Activated T-cell treated with anti-CD3 and anti-CD28 coated beads, Interleukin-2, amount 50 U/mL, for 72 hours (primary cell): ENCODE data around the gene SLC44A3. TPM values are rescaled to one million over a fixed set of nuclear protein-coding genes. Genes with fewer than 3 reads are reported as not detected.

Experiments
- ATAC-seq, 2 donors: fragments of 150-1000 bp; cut with Tn5 transposase; replicated peaks in 1 of 2; 2 replicates each; pipeline ENCODE4 v1.10.0; 2021; ENCODE audit warnings: moderate library complexity in 2 of 2, mild to moderate bottlenecking in 1 of 2
- DNase-seq, 2 donors: peaks; one replicate each; pipeline ENCODE4 v3.0.0; 2021 to 2022; ENCODE audit warnings: mixed read lengths in 1 of 2
- H3K27ac Mint-ChIP-seq: one replicate; pipeline ENCODE4 v1.8.0; 2022; ENCODE audit warnings: mild to moderate bottlenecking, moderate library complexity, mixed read lengths
- H3K27me3 Mint-ChIP-seq: one replicate; pipeline ENCODE4 v1.8.0; 2022; ENCODE audit warnings: low read depth, mixed read lengths
- H3K36me3 Mint-ChIP-seq, 2 donors: one replicate each; pipeline ENCODE4 v1.8.0; 2022; ENCODE audit warnings: mixed read lengths in 2 of 2, mild to moderate bottlenecking in 1 of 2; ENCODE audit not compliant: insufficient read depth in 2 of 2
- H3K4me1 Mint-ChIP-seq: one replicate; pipeline ENCODE4 v1.8.0; 2022; ENCODE audit warnings: low read depth, mixed read lengths
- H3K4me3 Mint-ChIP-seq, 2 donors: one replicate each; pipeline ENCODE4 v1.8.0; 2022; ENCODE audit warnings: mild to moderate bottlenecking in 2 of 2, mixed read lengths in 2 of 2, moderate library complexity in 2 of 2
- H3K9me3 Mint-ChIP-seq, 2 donors: one replicate each; pipeline ENCODE4 v1.8.0; 2022; ENCODE audit warnings: mixed read lengths in 2 of 2
- total RNA-seq, 2 donors: library from RNA; stranded (reverse); gene quantifications; one replicate each; pipeline ENCODE4 v1.2.3, GENCODE V29; 2022

Gene SLC44A3
- total RNA-seq, 2 donors from 2014 or later = not detected

GRCh38 chr1:94894630-94895029, 74.5 kb downstream of the SLC44A3 start:
- Mint-ChIP-seq H3K36me3 (no peaks in the 10 kb centered on the region), H3K4me1 (no peaks in the 10 kb centered on the region), H3K27me3 (no peaks in the 10 kb centered on the region), H3K9me3 (no peaks in the 10 kb centered on the region), H3K4me3 (no peak overlapping the region), H3K27ac (no peak overlapping the region)
- no peak for ATAC-seq
- no peak for DNase-seq

DNA sequence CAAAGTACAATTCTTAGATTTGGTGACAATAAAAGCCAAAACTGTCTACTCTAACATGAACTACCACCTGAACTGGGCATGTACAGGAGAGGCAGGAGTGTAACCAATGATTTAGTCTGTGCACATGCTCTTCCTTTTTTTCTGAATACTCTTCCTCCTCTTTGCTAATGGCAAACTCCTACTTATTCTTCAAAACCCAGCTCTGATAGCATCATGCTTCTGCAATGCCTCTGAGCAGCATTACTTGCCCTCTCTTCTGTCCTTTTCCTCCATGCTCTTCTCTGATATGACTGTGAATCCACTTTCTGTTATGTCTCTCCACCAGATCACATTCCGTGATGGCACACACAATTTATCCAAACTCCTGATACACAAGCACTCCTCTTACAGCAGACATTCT, 75.4 kb downstream of the SLC44A3 start:
- no peak overlapping the region for H3K27ac Mint-ChIP-seq
- no peaks in the 10 kb centered on the region for H3K9me3 Mint-ChIP-seq
- no peaks in the 10 kb centered on the region for H3K36me3 Mint-ChIP-seq

GRCh38 chr1:94898491-94899385, 78.6 kb downstream of the SLC44A3 start:
- no peak for DNase-seq
- H3K27me3 Mint-ChIP-seq = no peaks in the 10 kb centered on the region
- no peaks in the 10 kb centered on the region for H3K4me1 Mint-ChIP-seq
- ATAC-seq = no peak
- H3K9me3 Mint-ChIP-seq = no peaks in the 10 kb centered on the region
- no peaks in the 10 kb centered on the region for H3K36me3 Mint-ChIP-seq
- no peak overlapping the region for H3K27ac Mint-ChIP-seq
- no peak overlapping the region for H3K4me3 Mint-ChIP-seq

More for the DNA sequence above, 75.4 kb downstream of the SLC44A3 start:
- ATAC-seq = no peak
- Mint-ChIP-seq H3K4me3 (no peak overlapping the region), H3K27me3 (no peaks in the 10 kb centered on the region), H3K4me1 (no peaks in the 10 kb centered on the region)
- no peak for DNase-seq

DNA sequence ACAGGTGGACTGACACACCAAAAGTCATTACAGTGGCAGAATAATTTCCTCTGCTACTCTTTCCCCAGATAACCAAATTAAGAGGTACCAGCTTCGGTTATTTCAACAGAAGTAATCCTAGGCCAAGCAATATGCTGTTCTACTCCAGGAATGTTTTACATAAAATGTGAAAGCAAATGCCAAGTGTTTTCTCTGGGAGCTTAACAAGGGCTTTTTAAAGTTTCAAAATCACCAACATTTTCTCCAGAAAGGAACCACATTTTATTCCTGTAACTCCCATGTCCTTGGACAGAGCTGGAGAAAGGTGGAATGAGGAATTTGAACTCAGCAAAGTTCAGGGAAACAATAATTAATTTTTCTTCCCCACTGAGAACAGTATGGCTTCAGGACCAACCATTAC, 79.6 kb downstream of the SLC44A3 start:
- H3K4me1 Mint-ChIP-seq = no peaks in the 10 kb centered on the region
- no peaks in the 10 kb centered on the region for H3K9me3 Mint-ChIP-seq
- no peaks in the 10 kb centered on the region for H3K27me3 Mint-ChIP-seq
- H3K27ac Mint-ChIP-seq = no peak overlapping the region
- no peak for DNase-seq
- no peak overlapping the region for H3K4me3 Mint-ChIP-seq
- no peak for ATAC-seq
- no peaks in the 10 kb centered on the region for H3K36me3 Mint-ChIP-seq

DNA sequence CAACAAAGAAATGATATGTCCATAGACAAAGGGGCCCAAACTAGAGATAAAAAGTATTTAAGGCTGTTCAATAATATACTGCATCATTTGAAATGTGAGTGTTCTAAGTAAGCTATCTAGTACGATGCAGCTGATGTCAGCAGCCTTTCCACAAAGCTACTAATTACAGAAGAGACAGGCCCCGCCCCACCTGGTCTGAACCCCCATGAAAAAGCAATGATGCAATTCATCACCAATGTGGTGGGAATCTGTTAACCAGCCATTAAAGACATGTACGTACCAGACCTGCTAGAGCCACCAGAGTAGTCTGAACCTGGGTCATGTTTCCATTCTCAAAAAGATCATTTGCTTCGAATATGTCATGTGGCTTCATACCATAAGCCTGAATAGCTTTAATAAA, 81.7 kb downstream of the SLC44A3 start:
- H3K4me1 Mint-ChIP-seq = no peaks in the 10 kb centered on the region
- ATAC-seq = no peak
- no peaks in the 10 kb centered on the region for H3K27me3 Mint-ChIP-seq
- no peak for DNase-seq
- no peak overlapping the region for H3K4me3 Mint-ChIP-seq
- no peak overlapping the region for H3K27ac Mint-ChIP-seq
- H3K36me3 Mint-ChIP-seq = no peaks in the 10 kb centered on the region
- no peaks in the 10 kb centered on the region for H3K9me3 Mint-ChIP-seq

GRCh38 chr1:94903280-94904009, 83.3 kb downstream of the SLC44A3 start:
- ATAC-seq = no peak
- no peak overlapping the region for H3K27ac Mint-ChIP-seq
- H3K9me3 Mint-ChIP-seq = no peaks in the 10 kb centered on the region
- no peak for DNase-seq
- no peaks in the 10 kb centered on the region for H3K4me1 Mint-ChIP-seq
- H3K27me3 Mint-ChIP-seq = no peaks in the 10 kb centered on the region
- no peaks in the 10 kb centered on the region for H3K36me3 Mint-ChIP-seq
- no peak overlapping the region for H3K4me3 Mint-ChIP-seq

- H3K4me3 Mint-ChIP-seq = no peak overlapping the region
- no peak overlapping the region for H3K27ac Mint-ChIP-seq
- no peaks in the 10 kb centered on the region for H3K27me3 Mint-ChIP-seq
- no peaks in the 10 kb centered on the region for H3K9me3 Mint-ChIP-seq
- no peaks in the 10 kb centered on the region for H3K36me3 Mint-ChIP-seq
- DNase-seq (no peak), ATAC-seq (no peak)
- H3K4me1 Mint-ChIP-seq = no peaks in the 10 kb centered on the region
Measured at GRCh38 chr1:94905207-94905606, 85.0 kb downstream of the SLC44A3 start.

DNA sequence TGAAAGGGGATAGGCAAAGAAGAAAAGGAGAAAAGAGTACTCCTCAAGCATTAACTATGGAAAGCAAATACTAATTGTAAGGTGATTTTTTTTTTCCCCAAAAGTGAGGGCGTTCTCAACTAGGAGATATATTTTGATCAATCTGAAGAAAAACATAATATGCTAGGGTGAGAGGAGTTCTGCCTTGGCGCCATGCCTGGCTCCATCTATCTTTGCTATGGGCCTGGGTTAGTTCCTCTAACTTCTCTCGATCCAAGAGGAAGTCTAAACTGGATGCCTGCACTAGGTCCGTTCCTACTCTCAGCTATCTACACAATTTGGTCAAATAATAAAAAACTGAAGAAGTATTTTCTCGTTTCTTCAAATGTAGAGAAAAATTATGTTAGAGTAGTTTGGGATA, 86.2 kb downstream of the SLC44A3 start:
- Mint-ChIP-seq H3K4me3 (no peak overlapping the region), H3K27ac (no peak overlapping the region), H3K9me3 (no peaks in the 10 kb centered on the region), H3K4me1 (no peaks in the 10 kb centered on the region), H3K27me3 (no peaks in the 10 kb centered on the region), H3K36me3 (no peaks in the 10 kb centered on the region)
- DNase-seq (no peak), ATAC-seq (no peak)

DNA sequence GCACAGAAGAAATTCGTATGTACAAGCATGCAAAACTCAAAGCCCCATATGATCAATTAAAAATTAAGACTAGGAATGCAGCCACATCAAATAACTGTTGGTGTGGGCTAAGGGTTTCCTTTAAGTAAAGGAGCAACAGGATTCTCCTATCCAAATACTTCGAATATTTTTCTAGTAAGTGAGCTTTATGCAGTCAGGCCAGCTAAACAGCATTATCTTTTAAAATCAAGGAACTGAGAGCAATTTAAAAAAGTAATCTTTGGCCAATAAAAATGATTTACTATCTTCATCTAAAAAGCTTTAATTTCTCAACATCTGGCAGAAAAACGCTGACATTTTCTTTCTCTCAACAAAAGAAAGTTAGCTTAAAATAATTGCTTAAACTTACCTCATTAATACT, 87.0 kb downstream of the SLC44A3 start:
- H3K27ac Mint-ChIP-seq = no peak overlapping the region
- H3K9me3 Mint-ChIP-seq = no peaks in the 10 kb centered on the region
- H3K4me1 Mint-ChIP-seq = no peaks in the 10 kb centered on the region
- no peaks in the 10 kb centered on the region for H3K36me3 Mint-ChIP-seq
- H3K27me3 Mint-ChIP-seq = no peaks in the 10 kb centered on the region
- H3K4me3 Mint-ChIP-seq = no peak overlapping the region
- ATAC-seq = no peak
- DNase-seq = no peak

- H3K36me3 Mint-ChIP-seq = no peaks in the 10 kb centered on the region
- H3K27me3 Mint-ChIP-seq = no peaks in the 10 kb centered on the region
- no peak for DNase-seq
- no peaks in the 10 kb centered on the region for H3K4me1 Mint-ChIP-seq
- H3K4me3 Mint-ChIP-seq = no peak overlapping the region
- no peak overlapping the region for H3K27ac Mint-ChIP-seq
- H3K9me3 Mint-ChIP-seq = no peaks in the 10 kb centered on the region
- no peak for ATAC-seq
Measured at GRCh38 chr1:94908190-94908589, 88.0 kb downstream of the SLC44A3 start.

GRCh38 chr1:94908965-94909364, 88.8 kb downstream of the SLC44A3 start:
- no peaks in the 10 kb centered on the region for H3K9me3 Mint-ChIP-seq
- H3K36me3 Mint-ChIP-seq = no peaks in the 10 kb centered on the region
- H3K4me3 Mint-ChIP-seq = no peak overlapping the region
- DNase-seq = no peak
- no peaks in the 10 kb centered on the region for H3K27me3 Mint-ChIP-seq
- no peaks in the 10 kb centered on the region for H3K4me1 Mint-ChIP-seq
- no peak for ATAC-seq
- no peak overlapping the region for H3K27ac Mint-ChIP-seq

GRCh38 chr1:94909486-94909885, 89.3 kb downstream of the SLC44A3 start:
- no peak overlapping the region for H3K4me3 Mint-ChIP-seq
- H3K27me3 Mint-ChIP-seq = no peaks in the 10 kb centered on the region
- no peak for DNase-seq
- no peaks in the 10 kb centered on the region for H3K9me3 Mint-ChIP-seq
- H3K27ac Mint-ChIP-seq = no peak overlapping the region
- ATAC-seq = no peak
- H3K36me3 Mint-ChIP-seq = no peaks in the 10 kb centered on the region
- no peaks in the 10 kb centered on the region for H3K4me1 Mint-ChIP-seq

DNA sequence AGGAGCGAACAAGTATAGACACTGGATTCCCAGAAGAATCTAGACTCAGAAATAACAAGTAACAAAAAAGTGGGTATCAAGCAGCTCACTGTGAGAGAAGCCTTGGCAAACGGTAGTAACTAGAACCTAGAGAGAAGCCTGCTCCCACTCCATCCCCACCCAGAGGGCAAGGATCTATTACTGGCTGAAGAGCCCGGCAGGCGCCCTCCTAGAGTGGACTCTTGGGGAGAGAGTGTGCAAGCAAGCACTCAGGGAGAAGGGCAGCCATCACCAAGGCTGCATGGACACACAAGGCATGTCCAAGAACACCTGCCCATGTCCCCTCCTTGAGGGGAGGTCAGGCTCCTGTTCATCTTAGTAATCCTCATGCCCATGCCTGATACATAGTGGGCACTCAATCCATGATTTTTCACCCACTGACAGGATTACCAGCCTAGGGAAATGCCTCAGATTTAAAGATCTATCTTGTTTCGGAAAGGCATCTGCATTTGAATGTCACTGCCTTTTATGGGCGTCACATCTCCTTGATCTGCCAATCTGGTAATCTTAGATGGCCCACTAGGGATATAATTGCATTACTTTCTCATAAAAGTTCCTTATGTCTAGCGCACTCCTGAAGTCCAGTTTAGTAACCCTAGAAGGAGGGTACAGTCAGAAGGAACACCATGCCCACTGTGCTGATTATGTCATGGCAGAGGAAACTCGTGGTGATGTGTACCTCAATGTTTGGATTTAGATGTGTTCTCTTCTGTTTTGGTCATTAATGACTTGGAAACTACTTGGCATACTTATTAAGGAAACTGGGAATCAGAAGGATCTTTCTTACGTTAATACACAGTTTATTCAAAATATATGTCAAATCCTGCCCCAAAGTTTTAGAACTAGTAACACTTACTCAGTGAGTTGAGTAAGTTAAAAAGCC, 92.4 kb downstream of the SLC44A3 start:
- Mint-ChIP-seq H3K36me3 (no peaks in the 10 kb centered on the region), H3K4me1 (no peaks in the 10 kb centered on the region), H3K27ac (no peak overlapping the region), H3K4me3 (no peak overlapping the region), H3K27me3 (no peaks in the 10 kb centered on the region), H3K9me3 (no peaks in the 10 kb centered on the region)
- ATAC-seq (no peak), DNase-seq (no peak)
